HFFc6 (cell line): ENCODE measurements around the gene CACNA1C. TPM values are rescaled to one million over a fixed set of nuclear protein-coding genes. Genes with fewer than 3 reads are reported as not detected.

ENCODE experiments used
- DNase-seq: peaks from one replicate; pipeline ENCODE4 v3.0.0-alpha.2; 2018
- H3K27ac Mint-ChIP-seq: 2 replicates; pipeline ENCODE4 v1.8.0; 2020; ENCODE audit warnings: mild to moderate bottlenecking, mixed read lengths
- H3K27me3 Mint-ChIP-seq: 2 replicates; pipeline ENCODE4 v1.8.0; 2021; ENCODE audit warnings: mild to moderate bottlenecking, moderate library complexity, mixed read lengths; ENCODE audit not compliant: insufficient read depth
- H3K36me3 Mint-ChIP-seq: 2 replicates; pipeline ENCODE4 v1.8.0; 2021; ENCODE audit warnings: low read depth, mixed read lengths
- H3K4me1 Mint-ChIP-seq: 2 replicates; pipeline ENCODE4 v1.8.0; 2020; ENCODE audit warnings: low read depth, mixed read lengths
- H3K4me3 Mint-ChIP-seq: 2 replicates; pipeline ENCODE4 v1.8.0; 2020; ENCODE audit warnings: mild to moderate bottlenecking, moderate library complexity, mixed read lengths
- H3K9me3 Mint-ChIP-seq: 2 replicates; pipeline ENCODE4 v1.8.0; 2020; ENCODE audit warnings: mild to moderate bottlenecking, mixed read lengths
- CTCF ChIP-seq: fragments of 200-600 bp; sonication (generic); IDR thresholded peaks from 2 replicates; pipeline ENCODE4 v1.5.0; 2021; ENCODE audit warnings: antibody characterized with exemption, mild to moderate bottlenecking
- total RNA-seq, 6 experiments: library from RNA; stranded (reverse); fragmentation: NEBNext Ultra II Directional; extraction: Animal tissue kit (Norgen Biotek cat#: 25700); gene quantifications; 2 replicates in 1 of 6; 3 replicates in 5 of 6; pipeline ENCODE4 v1.2.3, GENCODE V29; 2021

CACNA1C gene
- total RNA-seq, 6 experiments from 2014 or later, result 6.7 to 11.5 (median 10.6) TPM

- no peak for DNase-seq
- Mint-ChIP-seq H3K27me3 (no peaks in the 10 kb centered on the region), H3K27ac (no peak overlapping the region), H3K36me3 (0 out of 2 replicates have a peak, but pooled peaks cover 5% of the 10 kb centered on the region), H3K4me1 (no peaks in the 10 kb centered on the region), H3K9me3 (no peaks in the 10 kb centered on the region), H3K4me3 (no peak overlapping the region)
- TF ChIP-seq CTCF, result no peak
Observed at GRCh38 chr12:2498964-2499500, 446.2 kb downstream of the CACNA1C start.

GRCh38 chr12:2501464-2502191, 448.8 kb downstream of the CACNA1C start:
- no peak overlapping the region for H3K4me3 Mint-ChIP-seq
- H3K36me3 Mint-ChIP-seq, result no peaks in the 10 kb centered on the region
- DNase-seq, result no peak
- H3K27me3 Mint-ChIP-seq, result no peaks in the 10 kb centered on the region; the same call in 1 of the 2 replicates
- no peaks in the 10 kb centered on the region for H3K9me3 Mint-ChIP-seq
- H3K27ac Mint-ChIP-seq, result no peak overlapping the region
- peaks cover 4% of the 10 kb centered on the region for H3K4me1 Mint-ChIP-seq
- TF ChIP-seq CTCF, result no peak

- Mint-ChIP-seq H3K9me3 (no peaks in the 10 kb centered on the region), H3K4me3 (no peak overlapping the region), H3K27me3 (no peaks in the 10 kb centered on the region; the same call in 1 of the 2 replicates), H3K36me3 (no peaks in the 10 kb centered on the region), H3K4me1 (peaks cover 7% of the 10 kb centered on the region), H3K27ac (no peak overlapping the region)
- DNase-seq, result no peak
- TF ChIP-seq CTCF, result no peak
Observed at GRCh38 chr12:2503036-2503435, 450.2 kb downstream of the CACNA1C start.

GRCh38 chr12:2503762-2504161, 451.0 kb downstream of the CACNA1C start:
- no peaks in the 10 kb centered on the region for H3K9me3 Mint-ChIP-seq
- no peaks in the 10 kb centered on the region for H3K36me3 Mint-ChIP-seq
- H3K27me3 Mint-ChIP-seq, result no peaks in the 10 kb centered on the region; the same call in 1 of the 2 replicates
- H3K4me1 Mint-ChIP-seq, result peaks cover 7% of the 10 kb centered on the region
- H3K4me3 Mint-ChIP-seq, result no peak overlapping the region
- no peak for DNase-seq
- TF ChIP-seq CTCF, result no peak
- no peak overlapping the region for H3K27ac Mint-ChIP-seq

GRCh38 chr12:2504577-2504976, 451.8 kb downstream of the CACNA1C start:
- no peaks in the 10 kb centered on the region for H3K36me3 Mint-ChIP-seq
- no peaks in the 10 kb centered on the region for H3K9me3 Mint-ChIP-seq
- H3K27me3 Mint-ChIP-seq, result no peaks in the 10 kb centered on the region; the same call in 1 of the 2 replicates
- peaks cover 7% of the 10 kb centered on the region for H3K4me1 Mint-ChIP-seq
- DNase-seq, result no peak
- H3K4me3 Mint-ChIP-seq, result no peak overlapping the region
- no peak overlapping the region for H3K27ac Mint-ChIP-seq
- no peak for TF ChIP-seq CTCF
